T-cell (primary cell): Measurements from ENCODE around the gene MACO1. TPM values are rescaled to one million over a fixed set of nuclear protein-coding genes. Genes with fewer than 3 reads are reported as not detected.

Experiments
- ATAC-seq, 4 experiments: fragments of 200-7000 bp in 3 of 4; fragments of 150-1000 bp in 1 of 4; cut with Tn5 transposase; replicated peaks in 1 of 4; 1 replicate in 3 of 4; 2 replicates in 1 of 4; pipeline ENCODE4 v1.10.0; 2021; ENCODE audit warnings: moderate library complexity in 3 of 4, mild to moderate bottlenecking in 2 of 4, moderate number of reproducible peaks in 1 of 4
- CTCF ChIA-PET, 2 donors: fragments of 300-600 bp; sonication (Branson Sonifier 250); formaldehyde crosslinking; loops; one replicate each; lab custom pipeline; 2022; ENCODE audit warnings: antibody characterized with exemption in 2 of 2; lab: Charles Lee
- POLR2A ChIA-PET, 2 donors: fragments of 300-600 bp; sonication (Branson Sonifier 250); formaldehyde crosslinking; loops; one replicate each; lab custom pipeline; 2022; ENCODE audit warnings: antibody characterized with exemption in 2 of 2; lab: Charles Lee
- DNase-seq, 35 experiments: peaks; one replicate each; pipeline versions ENCODE4 v3.0.0 to v3.0.0-alpha.2; 2013 to 2023
- H3K27ac ChIP-seq: one replicate; pipeline ENCODE4 v1.5.1; 2013; ENCODE audit warnings: low read length
- H3K27me3 ChIP-seq, 2 experiments: replicated peaks in 1 of 2; 1 replicate in 1 of 2; 2 replicates in 1 of 2; pipeline versions ENCODE4 v1.6.1 to v1.7.0; 2013; ENCODE audit warnings: low read length in 1 of 2, mixed read lengths in 1 of 2; ENCODE audit not compliant: control insufficient read depth in 2 of 2, insufficient read depth in 2 of 2; ENCODE audit errors: extremely low read depth in 1 of 2
- H3K36me3 ChIP-seq, 2 donors: 1 replicate in 1 of 2; 2 replicates in 1 of 2; pipeline versions ENCODE4 v1.6.1 to v1.7.0; 2013; ENCODE audit warnings: low read length in 1 of 2; ENCODE audit not compliant: control insufficient read depth in 2 of 2, insufficient read depth in 1 of 2; ENCODE audit errors: extremely low read depth in 1 of 2
- H3K4me1 ChIP-seq, 2 experiments: 1 replicate in 1 of 2; 2 replicates in 1 of 2; pipeline versions ENCODE4 v1.6.1 to v1.7.0; 2013; ENCODE audit warnings: low read length in 2 of 2, mixed read lengths in 1 of 2; ENCODE audit not compliant: insufficient read depth in 2 of 2, control insufficient read depth in 1 of 2; ENCODE audit errors: extremely low read depth in 1 of 2
- H3K4me3 ChIP-seq, 2 donors: 1 replicate in 1 of 2; 2 replicates in 1 of 2; pipeline versions ENCODE4 v1.5.1 to v1.7.0; 2013; ENCODE audit warnings: mild to moderate bottlenecking in 2 of 2, low read length in 1 of 2, moderate library complexity in 1 of 2; ENCODE audit not compliant: control insufficient read depth in 1 of 2; ENCODE audit errors: extremely low read depth in 1 of 2
- H3K9me3 ChIP-seq: 2 replicates; pipeline ENCODE4 v1.7.0; 2013
- H3K27ac Mint-ChIP-seq, 2 donors: one replicate each; pipeline ENCODE4 v1.8.0; 2020 to 2021; ENCODE audit warnings: mild to moderate bottlenecking in 2 of 2, mixed read lengths in 2 of 2
- H3K27me3 Mint-ChIP-seq, 2 donors: one replicate each; pipeline ENCODE4 v1.8.0; 2021 to 2022; ENCODE audit warnings: mixed read lengths in 2 of 2
- H3K36me3 Mint-ChIP-seq: one replicate; pipeline ENCODE4 v1.8.0; 2021; ENCODE audit warnings: mixed read lengths
- H3K4me1 Mint-ChIP-seq, 3 donors: one replicate each; pipeline ENCODE4 v1.8.0; 2020 to 2022; ENCODE audit warnings: mixed read lengths in 3 of 3, mild to moderate bottlenecking in 1 of 3
- H3K4me3 Mint-ChIP-seq, 3 donors: one replicate each; pipeline ENCODE4 v1.8.0; 2020 to 2022; ENCODE audit warnings: mild to moderate bottlenecking in 3 of 3, mixed read lengths in 3 of 3, moderate library complexity in 3 of 3
- H3K9me3 Mint-ChIP-seq, 3 donors: one replicate each; pipeline ENCODE4 v1.8.0; 2020 to 2022; ENCODE audit warnings: mixed read lengths in 3 of 3
- WGBS: methylation state at CpG from one replicate; pipeline ENCODE4 v1.1.5; 2013; ENCODE audit warnings: missing lambda C conversion rate; ENCODE audit not compliant: insufficient coverage; 5-methylcytosine and 5-hydroxymethylcytosine counted together
- total RNA-seq, 35 experiments: library from RNA in 6 of 35; stranded (reverse) in 6 of 35; fragments of 120-200 nt in 1 of 35; gene quantifications; one replicate each; pipeline versions ENCODE4 v1.2.1 to v1.2.4 and lab custom pipeline; 2013 to 2026

Gene MACO1
- total RNA-seq, 5 donors from 2014 or later (not counting 1 experiment from before 2014, with no cell fraction given): 19.7 to 23.2 (median 21.5) TPM

GRCh38 chr1:25447547-25447946 is 16.9 kb downstream of the MACO1 start:
- H3K27me3 ChIP-seq: no peaks in the 10 kb centered on the region
- Mint-ChIP-seq H3K27me3 (no peaks in the 10 kb centered on the region), H3K9me3 (no peaks in the 10 kb centered on the region), H3K4me3 (no peak overlapping the region), H3K36me3 (peaks cover 26% of the 10 kb centered on the region), H3K4me1 (peaks cover 27 to 35% (median 28%) of the 10 kb centered on the region in 3 donors), H3K27ac (no peak overlapping the region)
- H3K36me3 ChIP-seq: peaks cover 3 to 14% of the 10 kb centered on the region in 2 donors
- ChIA-PET POLR2A (no interaction called here), CTCF (interaction anchor here in 1 of 2 donors (0.6 kb wide), 1 partner anchor 251 kb away, joined by 3 read pairs; no protein-coding TSS in a partner anchor)
- H3K27ac ChIP-seq: no peak overlapping the region
- DNase-seq (no peak), ATAC-seq (peak in 1 of 4 experiments; percentile 48)
- H3K4me3 ChIP-seq: no peak overlapping the region
- peaks cover 2 to 6% of the 10 kb centered on the region in 2 experiments for H3K4me1 ChIP-seq
- no peaks in the 10 kb centered on the region for H3K9me3 ChIP-seq

- H3K4me3 Mint-ChIP-seq: no peak overlapping the region
- ATAC-seq (no peak), DNase-seq (no peak)
- no peak overlapping the region for H3K27ac Mint-ChIP-seq
- no CpG with 5 or more reads among the region's 2 CpGs for WGBS
- no peaks in the 10 kb centered on the region for H3K9me3 Mint-ChIP-seq
- peaks cover 0 to 26% of the 10 kb centered on the region in 2 donors for H3K36me3 ChIP-seq
- H3K27ac ChIP-seq: no peak overlapping the region
- no peak overlapping the region for H3K4me3 ChIP-seq
- H3K27me3 ChIP-seq: no peaks in the 10 kb centered on the region
- CTCF ChIA-PET: interaction anchor here (0.7 to 1.1 kb wide), 2 partner anchors 53 to 1909 kb away, joined by 3 read pairs; no protein-coding TSS in a partner anchor
- no peaks in the 10 kb centered on the region for H3K27me3 Mint-ChIP-seq
- H3K4me1 Mint-ChIP-seq: peaks cover 9 to 15% (median 13%) of the 10 kb centered on the region in 3 donors
- peaks cover 0 to 4% of the 10 kb centered on the region in 2 experiments for H3K4me1 ChIP-seq
- POLR2A ChIA-PET: no interaction called here
- H3K9me3 ChIP-seq: no peaks in the 10 kb centered on the region
- H3K36me3 Mint-ChIP-seq: peaks cover 32% of the 10 kb centered on the region
Observed at GRCh38 chr1:25450891-25451290, 20.2 kb downstream of the MACO1 start.

GRCh38 chr1:25451908-25452307 is 21.2 kb downstream of the MACO1 start:
- Histone ChIP-seq H3K4me3 (no peak overlapping the region), H3K9me3 (no peaks in the 10 kb centered on the region), H3K4me1 (no peaks in the 10 kb centered on the region), H3K27ac (no peak overlapping the region), H3K36me3 (peaks cover 3 to 33% of the 10 kb centered on the region in 2 donors), H3K27me3 (no peaks in the 10 kb centered on the region)
- Mint-ChIP-seq H3K27ac (no peak overlapping the region), H3K36me3 (peaks cover 38% of the 10 kb centered on the region), H3K9me3 (no peaks in the 10 kb centered on the region), H3K27me3 (no peaks in the 10 kb centered on the region), H3K4me3 (no peak overlapping the region), H3K4me1 (peaks cover 2 to 9% (median 5%) of the 10 kb centered on the region in 3 donors)
- ChIA-PET CTCF (no interaction called here), POLR2A (no interaction called here)
- ATAC-seq: no peak
- no peak for DNase-seq
- WGBS: no CpG with 5 or more reads among the region's 3 CpGs

- CTCF ChIA-PET: interaction anchor here in 1 of 2 donors (0.7 kb wide), 1 partner anchor 71 kb away, joined by 3 read pairs; no protein-coding TSS in a partner anchor
- peak overlapping the region in 1 of 2 donors; percentile 11 for H3K27ac Mint-ChIP-seq
- peaks cover 0 to 4% (median 0%) of the 10 kb centered on the region in 3 donors for H3K9me3 Mint-ChIP-seq
- DNase-seq (no peak), ATAC-seq (no peak)
- Histone ChIP-seq H3K27me3 (no peaks in the 10 kb centered on the region), H3K27ac (no peak overlapping the region), H3K4me1 (no peaks in the 10 kb centered on the region), H3K36me3 (peaks cover 3 to 55% of the 10 kb centered on the region in 2 donors), H3K9me3 (no peaks in the 10 kb centered on the region), H3K4me3 (no peak overlapping the region)
- no peaks in the 10 kb centered on the region for H3K4me1 Mint-ChIP-seq
- no peak overlapping the region for H3K4me3 Mint-ChIP-seq
- POLR2A ChIA-PET: interaction anchor here in 1 of 2 donors (0.5 kb wide), 1 partner anchor 199 kb away, joined by 4 read pairs; no protein-coding TSS in a partner anchor
- no peaks in the 10 kb centered on the region for H3K27me3 Mint-ChIP-seq
- no CpG with 5 or more reads among the region's 4 CpGs for WGBS
- peaks cover 54% of the 10 kb centered on the region for H3K36me3 Mint-ChIP-seq
Observed at GRCh38 chr1:25456502-25456901, 25.8 kb downstream of the MACO1 start.

GRCh38 chr1:25458541-25459298 is 28.0 kb downstream of the MACO1 start:
- no peak for ATAC-seq
- peaks cover 0 to 6% (median 6%) of the 10 kb centered on the region in 3 donors for H3K4me1 Mint-ChIP-seq
- H3K27me3 ChIP-seq: no peaks in the 10 kb centered on the region
- CTCF ChIA-PET: no interaction called here
- H3K36me3 ChIP-seq: peaks cover 11 to 59% of the 10 kb centered on the region in 2 donors
- no peak for DNase-seq
- no peak overlapping the region for H3K4me3 ChIP-seq
- no peaks in the 10 kb centered on the region for H3K4me1 ChIP-seq
- peaks cover 0 to 4% (median 0%) of the 10 kb centered on the region in 3 donors for H3K9me3 Mint-ChIP-seq
- 79% methylated on average over 2 of the region's 7 CpGs for WGBS
- no peak overlapping the region for H3K27ac ChIP-seq
- no peak overlapping the region for H3K4me3 Mint-ChIP-seq
- POLR2A ChIA-PET: no interaction called here
- no peaks in the 10 kb centered on the region for H3K27me3 Mint-ChIP-seq
- no peak overlapping the region for H3K27ac Mint-ChIP-seq
- peaks cover 57% of the 10 kb centered on the region for H3K36me3 Mint-ChIP-seq
- no peaks in the 10 kb centered on the region for H3K9me3 ChIP-seq

GRCh38 chr1:25460020-25460419 is 29.3 kb downstream of the MACO1 start:
- ChIA-PET CTCF (interaction anchor here in 1 of 2 donors (0.5 to 0.6 kb wide), 2 partner anchors 135 to 194 kb away, joined by 3 read pairs; no protein-coding TSS in a partner anchor), POLR2A (interaction anchor here in 1 of 2 donors (0.6 kb wide), 2 partner anchors 23 to 466 kb away, joined by 3 to 9 read pairs; no protein-coding TSS in a partner anchor)
- Histone ChIP-seq H3K27ac (no peak overlapping the region), H3K9me3 (no peaks in the 10 kb centered on the region), H3K4me3 (no peak overlapping the region), H3K36me3 (peaks cover 11 to 54% of the 10 kb centered on the region in 2 donors), H3K27me3 (no peaks in the 10 kb centered on the region), H3K4me1 (no peaks in the 10 kb centered on the region)
- H3K27me3 Mint-ChIP-seq: no peaks in the 10 kb centered on the region
- no peak overlapping the region for H3K27ac Mint-ChIP-seq
- peaks cover 0 to 6% (median 6%) of the 10 kb centered on the region in 3 donors for H3K4me1 Mint-ChIP-seq
- H3K36me3 Mint-ChIP-seq: peaks cover 54% of the 10 kb centered on the region
- DNase-seq (no peak), ATAC-seq (no peak)
- no CpG with 5 or more reads among the region's 3 CpGs for WGBS
- no peak overlapping the region for H3K4me3 Mint-ChIP-seq
- peaks cover 0 to 4% (median 0%) of the 10 kb centered on the region in 3 donors for H3K9me3 Mint-ChIP-seq
